Parathyroid adenoma (tissue), 2 donors: Measurements from ENCODE around the gene WDR37.

Experiments
- H2AFZ ChIP-seq: fragments of 300-600 bp; sonication (generic); one replicate; pipeline ENCODE4 v1.7.0; 2017; ENCODE audit warnings: antibody characterized with exemption, mild to moderate bottlenecking
- H3K27ac ChIP-seq: fragments of 300-600 bp; sonication (generic); one replicate; pipeline ENCODE4 v1.7.0; 2017
- H3K27me3 ChIP-seq: fragments of 300-600 bp; sonication (generic); one replicate; pipeline ENCODE4 v1.7.0; 2017; ENCODE audit warnings: low read length; ENCODE audit not compliant: control insufficient read depth, insufficient read depth
- H3K36me3 ChIP-seq: fragments of 300-600 bp; sonication (generic); one replicate; pipeline ENCODE4 v1.7.0; 2017; ENCODE audit warnings: low read length; ENCODE audit not compliant: control insufficient read depth, insufficient read depth
- H3K4me1 ChIP-seq: fragments of 300-600 bp; sonication (generic); one replicate; pipeline ENCODE4 v1.7.0; 2017; ENCODE audit warnings: control low read depth
- H3K4me2 ChIP-seq: fragments of 300-600 bp; sonication (generic); one replicate; pipeline ENCODE4 v1.7.0; 2017; ENCODE audit warnings: low read length
- H3K4me3 ChIP-seq: fragments of 300-600 bp; sonication (generic); one replicate; pipeline ENCODE4 v1.7.0; 2017; ENCODE audit warnings: low read depth, low read length
- H3K79me2 ChIP-seq: fragments of 300-600 bp; sonication (generic); one replicate; pipeline ENCODE4 v1.7.0; 2017; ENCODE audit warnings: control low read depth
- H3K9ac ChIP-seq: fragments of 300-600 bp; sonication (generic); one replicate; pipeline ENCODE4 v1.7.0; 2017; ENCODE audit warnings: mild to moderate bottlenecking
- H3K9me3 ChIP-seq: fragments of 300-600 bp; sonication (generic); one replicate; pipeline ENCODE4 v1.7.0; 2017; ENCODE audit warnings: low read length; ENCODE audit not compliant: control insufficient read depth
- TF ChIP-seq, protein P1 (sequence below): fragments of 300-600 bp; sonication (generic); IDR thresholded peaks from one replicate; pipeline ENCODE4 v1.7.0; 2017; ENCODE audit warnings: antibody characterized with exemption, mild to moderate bottlenecking
- donor health status: primary hyperparathyroidism.

The WDR37 gene

GRCh38 chr10:1153805-1154351 lies 97.7 kb downstream of the WDR37 start:
- H3K4me1 ChIP-seq, result peaks cover 10% of the 10 kb centered on the region
- no peak overlapping the region for H3K27ac ChIP-seq
- H3K79me2 ChIP-seq, result no peaks in the 10 kb centered on the region
- TF ChIP-seq, protein P1, sequence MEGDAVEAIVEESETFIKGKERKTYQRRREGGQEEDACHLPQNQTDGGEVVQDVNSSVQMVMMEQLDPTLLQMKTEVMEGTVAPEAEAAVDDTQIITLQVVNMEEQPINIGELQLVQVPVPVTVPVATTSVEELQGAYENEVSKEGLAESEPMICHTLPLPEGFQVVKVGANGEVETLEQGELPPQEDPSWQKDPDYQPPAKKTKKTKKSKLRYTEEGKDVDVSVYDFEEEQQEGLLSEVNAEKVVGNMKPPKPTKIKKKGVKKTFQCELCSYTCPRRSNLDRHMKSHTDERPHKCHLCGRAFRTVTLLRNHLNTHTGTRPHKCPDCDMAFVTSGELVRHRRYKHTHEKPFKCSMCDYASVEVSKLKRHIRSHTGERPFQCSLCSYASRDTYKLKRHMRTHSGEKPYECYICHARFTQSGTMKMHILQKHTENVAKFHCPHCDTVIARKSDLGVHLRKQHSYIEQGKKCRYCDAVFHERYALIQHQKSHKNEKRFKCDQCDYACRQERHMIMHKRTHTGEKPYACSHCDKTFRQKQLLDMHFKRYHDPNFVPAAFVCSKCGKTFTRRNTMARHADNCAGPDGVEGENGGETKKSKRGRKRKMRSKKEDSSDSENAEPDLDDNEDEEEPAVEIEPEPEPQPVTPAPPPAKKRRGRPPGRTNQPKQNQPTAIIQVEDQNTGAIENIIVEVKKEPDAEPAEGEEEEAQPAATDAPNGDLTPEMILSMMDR, result no peak
- H2AFZ ChIP-seq, result no peak overlapping the region
- no peaks in the 10 kb centered on the region for H3K9me3 ChIP-seq
- no peak overlapping the region for H3K9ac ChIP-seq
- H3K27me3 ChIP-seq, result no peaks in the 10 kb centered on the region
- H3K36me3 ChIP-seq, result no peaks in the 10 kb centered on the region
- no peak overlapping the region for H3K4me3 ChIP-seq
- H3K4me2 ChIP-seq, result no peak overlapping the region

DNA sequence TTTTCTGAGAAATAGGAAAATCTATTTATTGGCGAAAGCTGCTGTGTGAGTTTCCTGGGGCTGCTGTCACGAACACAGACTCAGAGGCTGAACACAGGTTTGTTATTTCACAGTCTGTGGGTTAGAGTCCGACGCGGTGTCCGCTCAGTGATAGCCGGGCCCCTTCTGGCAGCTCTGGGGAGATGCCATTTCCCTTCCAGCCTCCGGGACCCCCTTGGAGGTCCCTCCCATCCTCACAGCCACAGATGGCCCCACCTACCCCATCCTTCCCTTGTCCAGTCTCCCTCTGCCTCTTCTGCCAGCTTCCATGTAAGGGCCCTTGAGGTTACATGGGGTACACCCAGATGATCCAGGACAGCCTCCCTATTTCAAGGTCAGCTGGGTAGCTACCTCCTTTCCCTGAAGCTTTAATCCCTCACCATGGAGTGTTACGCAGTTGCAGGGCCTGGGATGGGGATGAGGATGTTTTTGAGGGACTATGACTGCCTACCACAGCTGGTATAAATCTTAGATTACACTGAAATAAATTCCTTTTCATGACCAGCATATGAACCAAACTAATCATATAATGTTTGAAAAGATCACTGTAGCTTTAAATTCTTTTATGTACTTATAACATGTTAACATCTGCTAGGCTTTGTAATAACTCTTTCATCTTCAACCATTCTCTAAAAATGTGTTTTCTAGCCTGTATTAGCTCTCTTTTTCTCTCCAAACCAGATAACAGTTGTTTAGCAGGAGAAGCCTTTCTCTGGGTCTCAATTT lies 98.5 kb downstream of the WDR37 start:
- Histone ChIP-seq H3K36me3 (no peaks in the 10 kb centered on the region), H3K27ac (no peak overlapping the region), H3K9ac (no peak overlapping the region), H3K4me2 (no peak overlapping the region), H3K79me2 (no peaks in the 10 kb centered on the region), H3K9me3 (no peaks in the 10 kb centered on the region), H3K4me1 (peaks cover 3% of the 10 kb centered on the region), H2AFZ (peak overlapping the region; percentile 22), H3K4me3 (no peak overlapping the region), H3K27me3 (no peaks in the 10 kb centered on the region)
- TF ChIP-seq, protein P1, result no peak

DNA sequence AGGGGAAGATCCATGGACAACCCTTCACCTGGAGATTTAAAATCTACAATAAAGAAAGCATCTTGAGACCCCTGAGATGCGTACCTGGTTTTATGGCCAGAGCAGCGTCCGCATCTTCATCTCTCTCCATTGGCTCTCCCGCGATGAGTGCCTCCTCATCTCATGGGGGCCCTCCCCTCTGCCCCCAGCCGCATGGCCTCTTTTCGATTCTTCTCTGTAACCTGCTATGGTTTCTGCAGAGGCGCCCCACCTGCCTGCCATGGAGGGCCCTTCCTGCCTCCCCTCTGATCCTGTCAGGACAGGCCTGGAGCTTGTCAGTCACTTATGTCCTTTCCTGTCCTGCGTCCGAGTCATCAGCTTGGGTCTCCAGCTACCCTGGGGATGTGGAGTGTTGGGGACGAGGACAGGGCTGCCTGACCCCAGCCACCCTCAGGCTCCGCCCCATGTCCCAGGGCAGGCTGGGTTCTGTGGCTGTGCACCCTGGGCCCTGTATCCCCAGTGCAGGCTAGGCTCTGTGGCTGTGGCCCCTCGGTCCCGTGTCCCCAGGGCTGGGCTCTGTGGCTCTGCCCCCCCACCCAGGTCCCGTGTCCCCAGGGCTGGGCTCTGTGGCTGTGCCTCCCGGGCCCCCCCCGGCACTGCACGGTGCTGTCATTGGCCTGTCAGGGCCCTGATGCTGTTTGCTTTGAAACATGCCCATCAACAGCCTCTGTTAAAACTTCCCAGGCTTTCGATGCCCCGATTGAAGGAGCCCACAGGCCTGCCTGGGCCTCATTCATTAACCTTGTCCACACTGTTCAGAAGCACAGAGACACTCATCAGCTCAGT lies 99.8 kb downstream of the WDR37 start:
- no peaks in the 10 kb centered on the region for H3K4me1 ChIP-seq
- TF ChIP-seq, protein P1, result no peak
- no peaks in the 10 kb centered on the region for H3K36me3 ChIP-seq
- H3K9me3 ChIP-seq, result no peaks in the 10 kb centered on the region
- H3K9ac ChIP-seq, result no peak overlapping the region
- no peaks in the 10 kb centered on the region for H3K79me2 ChIP-seq
- H3K27ac ChIP-seq, result no peak overlapping the region
- H3K4me3 ChIP-seq, result no peak overlapping the region
- H3K27me3 ChIP-seq, result no peaks in the 10 kb centered on the region
- H3K4me2 ChIP-seq, result no peak overlapping the region
- H2AFZ ChIP-seq, result no peak overlapping the region

DNA sequence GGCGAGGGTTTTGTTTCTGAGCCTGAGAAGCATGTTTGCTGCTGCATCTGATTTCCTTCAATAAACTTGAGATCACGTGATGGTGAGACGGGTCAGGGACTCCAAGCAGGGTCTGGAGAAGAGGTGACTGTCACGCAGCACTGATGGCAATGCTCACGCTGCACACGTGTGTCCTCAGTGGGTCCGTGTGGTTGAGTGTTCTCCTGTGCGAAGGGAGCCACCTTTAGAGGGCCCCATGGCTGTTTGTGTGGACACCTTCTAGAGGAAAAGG lies 100.4 kb downstream of the WDR37 start:
- no peaks in the 10 kb centered on the region for H3K79me2 ChIP-seq
- no peak overlapping the region for H3K4me2 ChIP-seq
- TF ChIP-seq, protein P1, result no peak
- H3K27me3 ChIP-seq, result no peaks in the 10 kb centered on the region
- H3K4me3 ChIP-seq, result no peak overlapping the region
- H2AFZ ChIP-seq, result no peak overlapping the region
- H3K4me1 ChIP-seq, result no peaks in the 10 kb centered on the region
- H3K36me3 ChIP-seq, result no peaks in the 10 kb centered on the region
- no peak overlapping the region for H3K9ac ChIP-seq
- H3K27ac ChIP-seq, result no peak overlapping the region
- H3K9me3 ChIP-seq, result no peaks in the 10 kb centered on the region
